Mammary microvascular endothelial cell (primary cell): Measurements from ENCODE around the gene SREK1. TPM values are rescaled to one million over a fixed set of nuclear protein-coding genes. Genes with fewer than 3 reads are reported as not detected.

Experiments
- total RNA-seq: library from RNA; depleted of rRNA; stranded (reverse); fragments of >200 nt; gene quantifications from 2 replicates; pipeline ENCODE4 v1.2.3, GENCODE V29; 2015

SREK1 gene, protein sequence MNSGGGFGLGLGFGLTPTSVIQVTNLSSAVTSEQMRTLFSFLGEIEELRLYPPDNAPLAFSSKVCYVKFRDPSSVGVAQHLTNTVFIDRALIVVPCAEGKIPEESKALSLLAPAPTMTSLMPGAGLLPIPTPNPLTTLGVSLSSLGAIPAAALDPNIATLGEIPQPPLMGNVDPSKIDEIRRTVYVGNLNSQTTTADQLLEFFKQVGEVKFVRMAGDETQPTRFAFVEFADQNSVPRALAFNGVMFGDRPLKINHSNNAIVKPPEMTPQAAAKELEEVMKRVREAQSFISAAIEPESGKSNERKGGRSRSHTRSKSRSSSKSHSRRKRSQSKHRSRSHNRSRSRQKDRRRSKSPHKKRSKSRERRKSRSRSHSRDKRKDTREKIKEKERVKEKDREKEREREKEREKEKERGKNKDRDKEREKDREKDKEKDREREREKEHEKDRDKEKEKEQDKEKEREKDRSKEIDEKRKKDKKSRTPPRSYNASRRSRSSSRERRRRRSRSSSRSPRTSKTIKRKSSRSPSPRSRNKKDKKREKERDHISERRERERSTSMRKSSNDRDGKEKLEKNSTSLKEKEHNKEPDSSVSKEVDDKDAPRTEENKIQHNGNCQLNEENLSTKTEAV
- total RNA-seq: 18.1 and 19.8 TPM in 2 replicates

DNA sequence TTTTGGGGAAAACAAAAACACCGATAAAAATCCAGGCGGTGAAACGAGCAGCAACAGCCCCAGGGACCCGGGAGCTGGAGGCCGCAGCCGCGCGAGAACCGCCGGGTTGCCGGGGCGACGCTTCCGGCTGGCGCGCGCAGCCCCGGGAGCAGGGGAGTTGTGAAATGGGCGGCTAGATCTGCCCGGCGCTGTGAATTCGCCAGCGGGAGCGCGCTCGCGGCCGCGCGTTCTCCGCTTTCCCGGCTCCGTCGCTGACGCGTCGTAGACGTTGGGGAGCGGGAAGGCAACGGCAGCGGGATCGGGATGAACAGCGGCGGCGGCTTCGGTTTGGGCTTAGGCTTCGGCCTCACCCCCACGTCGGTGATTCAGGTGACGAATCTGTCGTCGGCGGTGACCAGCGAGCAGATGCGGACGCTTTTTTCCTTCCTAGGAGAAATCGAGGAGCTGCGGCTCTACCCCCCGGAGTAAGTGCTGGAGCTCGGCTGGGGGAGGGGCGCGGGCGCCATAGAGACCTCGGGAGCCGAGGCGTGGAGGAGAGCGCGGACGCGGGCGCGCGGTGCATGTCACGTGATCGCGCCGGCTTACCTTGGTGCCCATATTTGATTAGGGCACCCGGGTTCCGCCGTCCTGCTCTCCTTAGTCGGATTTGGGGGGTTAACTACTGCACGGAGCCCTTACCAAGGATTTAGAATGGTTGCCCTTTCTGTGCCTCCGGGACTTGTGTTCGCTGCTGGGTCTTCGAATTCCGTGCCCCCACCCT, at the start of gene SREK1:
Gene SREK1 (plus strand): TSS at position 227 of the 760 bp plus-strand sequence. CDS start 77 bp downstream, at position 304.

Other genes starting within 250 kb of the SREK1 start
- gene ERBIN, start 217.7 kb upstream of the SREK1 start, total RNA-seq: 30.0 and 36.2 TPM in 2 replicates